ENCODE results near the gene FANK1.

DNA sequence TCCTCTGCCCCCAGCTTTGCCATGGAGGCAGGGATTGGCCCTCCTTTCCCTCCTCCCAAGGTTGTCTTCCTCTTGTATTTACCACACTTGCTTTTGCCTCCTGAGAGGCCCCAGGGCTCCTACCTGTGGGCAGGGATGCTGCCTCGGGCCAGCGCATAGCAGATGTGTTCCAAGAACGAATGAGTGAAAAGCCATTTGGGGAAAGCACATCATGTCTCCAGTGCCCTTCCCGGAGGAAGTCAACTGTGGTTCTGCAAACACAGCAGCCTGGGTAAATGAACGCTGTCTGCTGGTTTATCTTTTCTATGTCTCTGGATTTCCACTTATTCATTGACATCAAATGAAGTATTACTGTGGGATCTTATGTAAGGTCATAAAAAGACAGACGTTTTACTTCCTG is 161.7 kb downstream of the FANK1 start:
- TF ChIP-seq POLR2AphosphoS5 (IDR thresholded peaks at IDR 0.05; ENCODE audit: low read depth, low read length) (no peak), TAF1 (IDR thresholded peaks at IDR 0.05; ENCODE audit: borderline replicate concordance, low read depth, low read length) (no peak)
